Hindlimb muscle (tissue), 1 donor: ENCODE data around the gene SPI1. TPM values are rescaled to one million over a fixed set of nuclear protein-coding genes. Genes with fewer than 3 reads are reported as not detected.
"Not testable (repeated sequence)": the region's sequence is repeated elsewhere in the genome, so short reads cannot be mapped to it uniquely, and the experiment has no call there.

Source experiments
- DNase-seq: peaks from one replicate; pipeline ENCODE4 v3.0.0-alpha.2; 2013
- polyA plus RNA-seq: library from polyadenylated mRNA; unstranded; fragments of 120-200 nt; gene quantifications from one replicate; pipeline ENCODE4 v1.2.1, GENCODE V29; 2013; ENCODE audit not compliant: insufficient read length

The SPI1 gene
- polyA plus RNA-seq, 1 donor, result 11.3 TPM

GRCh38 chr11:47337229-47337924 lies 41.0 kb downstream of the SPI1 start:
- no peak for DNase-seq

- DNase-seq, result no peak
Measured at GRCh38 chr11:47336595-47336994, 41.8 kb downstream of the SPI1 start.

GRCh38 chr11:47335733-47336132 lies 42.6 kb downstream of the SPI1 start:
- DNase-seq, result no peak

- DNase-seq, result not testable (repeated sequence)
Measured at GRCh38 chr11:47334699-47335411, 43.5 kb downstream of the SPI1 start.

GRCh38 chr11:47333886-47334443 lies 44.4 kb downstream of the SPI1 start:
- no peak for DNase-seq

- no peak for DNase-seq
Measured at GRCh38 chr11:47333526-47333845, 44.9 kb downstream of the SPI1 start.

- no peak for DNase-seq
Measured at GRCh38 chr11:47332791-47333525, 45.4 kb downstream of the SPI1 start.

GRCh38 chr11:47332303-47332711 lies 46.0 kb downstream of the SPI1 start:
- no peak for DNase-seq

GRCh38 chr11:47331454-47332302 lies 46.7 kb downstream of the SPI1 start:
- no peak for DNase-seq

GRCh38 chr11:47329987-47330931 lies 48.1 kb downstream of the SPI1 start:
- peak; percentile 33 for DNase-seq

- no peak for DNase-seq
Measured at GRCh38 chr11:47329431-47329986, 48.8 kb downstream of the SPI1 start.

- DNase-seq, result no peak
Measured at GRCh38 chr11:47328449-47329390, 49.6 kb downstream of the SPI1 start.

- no peak for DNase-seq
Measured at GRCh38 chr11:47327949-47328348, 50.4 kb downstream of the SPI1 start.

- no peak for DNase-seq
Measured at GRCh38 chr11:47327025-47327424, 51.3 kb downstream of the SPI1 start.

- no peak for DNase-seq
Measured at GRCh38 chr11:47326198-47326597, 52.1 kb downstream of the SPI1 start.

GRCh38 chr11:47325271-47326041 lies 52.9 kb downstream of the SPI1 start:
- no peak for DNase-seq

- no peak for DNase-seq
Measured at GRCh38 chr11:47324520-47324919, 53.8 kb downstream of the SPI1 start.

GRCh38 chr11:47318166-47318565 lies 60.2 kb downstream of the SPI1 start:
- no peak for DNase-seq
